Retinal pigment epithelial cell (primary cell): ENCODE data around the gene WFIKKN1.
"Not testable (repeated sequence)": the region's sequence is repeated elsewhere in the genome, so short reads cannot be mapped to it uniquely, and the experiment has no call there.

Source experiments
- DNase-seq: peaks from one replicate; pipeline ENCODE4 v3.0.0-alpha.2; 2010; ENCODE audit warnings: low read depth
- H3K4me3 ChIP-seq: 2 replicates; pipeline ENCODE4 v1.5.1; 2011; ENCODE audit warnings: mild to moderate bottlenecking, low read length, control low read depth, moderate library complexity
- CTCF ChIP-seq: conservative IDR thresholded peaks from 2 replicates; pipeline ENCODE4 v1.5.1; 2011; ENCODE audit warnings: low read depth, low read length, control low read depth, inconsistent platforms

WFIKKN1 gene

GRCh38 chr16:595942-596735, 34.6 kb upstream of the WFIKKN1 start:
- H3K4me3 ChIP-seq = no peak overlapping the region
- no peak for DNase-seq
- TF ChIP-seq CTCF = no peak

- DNase-seq = no peak
- TF ChIP-seq CTCF = no peak
- no peak overlapping the region for H3K4me3 ChIP-seq
These were observed 34.1 kb upstream of the WFIKKN1 start for GRCh38 chr16:596736-597060.

- not testable (repeated sequence) for DNase-seq, H3K4me3 ChIP-seq
These were observed 33.1 kb upstream of the WFIKKN1 start for GRCh38 chr16:597655-598054.

GRCh38 chr16:598823-599739, 31.7 kb upstream of the WFIKKN1 start:
- H3K4me3 ChIP-seq = no peak overlapping the region
- no peak for TF ChIP-seq CTCF
- DNase-seq = no peak

GRCh38 chr16:600781-601180, 30.0 kb upstream of the WFIKKN1 start:
- DNase-seq = no peak
- no peak overlapping the region for H3K4me3 ChIP-seq
- peak; percentile 57 for TF ChIP-seq CTCF

- no peak for DNase-seq
- no peak overlapping the region for H3K4me3 ChIP-seq
- no peak for TF ChIP-seq CTCF
These were observed 26.9 kb upstream of the WFIKKN1 start for GRCh38 chr16:603933-604332.

GRCh38 chr16:606656-607307, 24.0 kb upstream of the WFIKKN1 start:
- no peak for TF ChIP-seq CTCF
- no peak overlapping the region for H3K4me3 ChIP-seq

More at GRCh38 chr16:606656-607307, 24.0 kb upstream of the WFIKKN1 start:
- DNase-seq = peak; percentile 79
